NCI-H446 (cell line): Measurements from ENCODE around the gene MYLK4.
"Not testable (repeated sequence)": the region's sequence is repeated elsewhere in the genome, so short reads cannot be mapped to it uniquely, and the experiment has no call there.

Source experiments
- DNase-seq, 2 experiments: peaks; one replicate each; lab custom pipeline; 2025; lab: John Stamatoyannopoulos, UW

The MYLK4 gene

GRCh38 chr6:2777249-2777648 is 26.5 kb upstream of the MYLK4 start:
- DNase-seq, result no peak

GRCh38 chr6:2775003-2775402 is 24.3 kb upstream of the MYLK4 start:
- no peak for DNase-seq

GRCh38 chr6:2773449-2773848 is 22.7 kb upstream of the MYLK4 start:
- DNase-seq, result no peak

- no peak for DNase-seq
Measured at GRCh38 chr6:2772840-2773239, 22.1 kb upstream of the MYLK4 start.

- no peak for DNase-seq
Measured at GRCh38 chr6:2771079-2771478, 20.4 kb upstream of the MYLK4 start.

- DNase-seq, result no peak
Measured at GRCh38 chr6:2770171-2770570, 19.4 kb upstream of the MYLK4 start.

- DNase-seq, result no peak
Measured at GRCh38 chr6:2768696-2769095, 18.0 kb upstream of the MYLK4 start.

GRCh38 chr6:2767657-2768524 is 17.2 kb upstream of the MYLK4 start:
- no peak for DNase-seq

GRCh38 chr6:2766767-2767656 is 16.3 kb upstream of the MYLK4 start:
- no peak for DNase-seq

- DNase-seq, result peak in 1 of 2 experiments; percentile 41
Measured at GRCh38 chr6:2765896-2766766, 15.4 kb upstream of the MYLK4 start.

GRCh38 chr6:2765166-2765895 is 14.6 kb upstream of the MYLK4 start, which contains the start of gene WRNIP1:
Gene WRNIP1 (plus strand): TSS chr6:2765393. CDS start chr6:2765623, 230 bp downstream.
- peak; percentile 94 to 99 for DNase-seq

GRCh38 chr6:2764610-2765165 is 14.0 kb upstream of the MYLK4 start:
- peak; percentile 50 to 58 for DNase-seq

- no peak for DNase-seq
Measured at GRCh38 chr6:2763876-2764540, 13.3 kb upstream of the MYLK4 start.

GRCh38 chr6:2763345-2763841 is 12.7 kb upstream of the MYLK4 start:
- no peak for DNase-seq

- DNase-seq, result not testable (repeated sequence)
Measured at GRCh38 chr6:2762868-2763267, 12.1 kb upstream of the MYLK4 start.

GRCh38 chr6:2760882-2761842 is 10.4 kb upstream of the MYLK4 start:
- DNase-seq, result no peak

GRCh38 chr6:2758980-2759379 is 8.3 kb upstream of the MYLK4 start:
- no peak for DNase-seq

- no peak for DNase-seq
Measured at GRCh38 chr6:2756687-2757224, 6.0 kb upstream of the MYLK4 start.

GRCh38 chr6:2756241-2756640 is 5.5 kb upstream of the MYLK4 start:
- DNase-seq, result no peak
